ENCODE data around the gene PAGE4.

Gene PAGE4

GRCh38 chrX:49848275-49848674 lies 19.2 kb downstream of the PAGE4 start:
- no peak for DNase-seq (ENCODE audit: low read depth)
- TF ChIP-seq CTCF (conservative IDR thresholded peaks at IDR 0.05; ENCODE audit: low read depth, low read length): no peak
- H3K4me3 ChIP-seq (ENCODE audit: low read length): no peak overlapping the region

- DNase-seq (ENCODE audit: low read depth): no peak
- no peak overlapping the region for H3K4me3 ChIP-seq (ENCODE audit: low read length)
- no peak for TF ChIP-seq CTCF (conservative IDR thresholded peaks at IDR 0.05; ENCODE audit: low read depth, low read length)
Observed at GRCh38 chrX:49850028-49850427, 20.9 kb downstream of the PAGE4 start.

- no peak overlapping the region for H3K4me3 ChIP-seq (ENCODE audit: low read length)
- no peak for TF ChIP-seq CTCF (conservative IDR thresholded peaks at IDR 0.05; ENCODE audit: low read depth, low read length)
- DNase-seq (ENCODE audit: low read depth): no peak
Observed at GRCh38 chrX:49853661-49854060, 24.6 kb downstream of the PAGE4 start.

GRCh38 chrX:49856819-49857218 lies 27.7 kb downstream of the PAGE4 start:
- no peak overlapping the region for H3K4me3 ChIP-seq (ENCODE audit: low read length)
- no peak for TF ChIP-seq CTCF (conservative IDR thresholded peaks at IDR 0.05; ENCODE audit: low read depth, low read length)
- DNase-seq (ENCODE audit: low read depth): no peak

- no peak for DNase-seq (ENCODE audit: low read depth)
- no peak overlapping the region for H3K4me3 ChIP-seq (ENCODE audit: low read length)
- TF ChIP-seq CTCF (conservative IDR thresholded peaks at IDR 0.05; ENCODE audit: low read depth, low read length): no peak
Observed at GRCh38 chrX:49858341-49858740, 29.2 kb downstream of the PAGE4 start.

GRCh38 chrX:49859491-49859890 lies 30.4 kb downstream of the PAGE4 start:
- TF ChIP-seq CTCF (conservative IDR thresholded peaks at IDR 0.05; ENCODE audit: low read depth, low read length): no peak
- H3K4me3 ChIP-seq (ENCODE audit: low read length): no peak overlapping the region
- DNase-seq (ENCODE audit: low read depth): no peak

GRCh38 chrX:49860867-49861535 lies 31.9 kb downstream of the PAGE4 start:
- no peak overlapping the region for H3K4me3 ChIP-seq (ENCODE audit: low read length)
- no peak for TF ChIP-seq CTCF (conservative IDR thresholded peaks at IDR 0.05; ENCODE audit: low read depth, low read length)
- no peak for DNase-seq (ENCODE audit: low read depth)

Data from retinal pigment epithelial cell (primary cell).